ENCODE data around the gene B3GNT8.
A peak's percentile ranks its signal among the peaks of the same experiment; 100 is the strongest.

Gene B3GNT8

GRCh38 chr19:41403181-41403970 lies 23.8 kb downstream of the B3GNT8 start:
- Histone ChIP-seq H3K18ac (ENCODE audit: low read length) (no peak overlapping the region), H2BK5ac (ENCODE audit: low read length) (no peak overlapping the region), H3K4ac (ENCODE audit: low read depth, low read length) (no peak overlapping the region), H3K27me3 (ENCODE audit: insufficient read depth, low read length, poor library complexity) (no peaks in the 10 kb centered on the region), H2AK5ac (ENCODE audit: low read length) (no peak overlapping the region), H3K79me1 (ENCODE audit: low read length) (peaks cover 3% of the 10 kb centered on the region), H3K56ac (ENCODE audit: low read length) (no peak overlapping the region), H3K27ac (ENCODE audit: low read depth, low read length) (no peak overlapping the region), H3K4me2 (ENCODE audit: low read length) (no peak overlapping the region), H3K23ac (ENCODE audit: low read length) (no peak overlapping the region), H3K4me3 (ENCODE audit: low read length) (no peak overlapping the region), H3K9ac (ENCODE audit: low read length) (no peak overlapping the region), H2BK15ac (replicated peaks; ENCODE audit: low read depth) (no peak overlapping the region), H4K8ac (ENCODE audit: low read depth, low read length) (no peak overlapping the region), H4K5ac (ENCODE audit: low read length) (no peak overlapping the region), H3K36me3 (ENCODE audit: control insufficient read depth, insufficient read depth, low read length) (no peaks in the 10 kb centered on the region), H3K79me2 (ENCODE audit: control insufficient read depth, insufficient read depth, low read length) (peaks cover 3% of the 10 kb centered on the region), H2BK120ac (ENCODE audit: low read depth, low read length) (no peak overlapping the region), H3K4me1 (ENCODE audit: control insufficient read depth, low read depth, low read length) (peaks cover 5% of the 10 kb centered on the region)
- WGBS (ENCODE audit: extremely low coverage, insufficient coverage, low lambda C conversion rate), result no CpG with 5 or more reads among the region's 12 CpGs
- DNase-seq, result no peak

GRCh38 chr19:41402010-41402409 lies 25.2 kb downstream of the B3GNT8 start:
- Histone ChIP-seq H4K5ac (ENCODE audit: low read length) (no peak overlapping the region), H2AK5ac (ENCODE audit: low read length) (no peak overlapping the region), H2BK120ac (ENCODE audit: low read depth, low read length) (no peak overlapping the region), H3K4ac (ENCODE audit: low read depth, low read length) (no peak overlapping the region), H2BK5ac (ENCODE audit: low read length) (no peak overlapping the region), H3K27ac (ENCODE audit: low read depth, low read length) (no peak overlapping the region), H3K4me3 (ENCODE audit: low read length) (no peak overlapping the region), H3K79me2 (ENCODE audit: control insufficient read depth, insufficient read depth, low read length) (peaks cover 8% of the 10 kb centered on the region), H3K9ac (ENCODE audit: low read length) (no peak overlapping the region), H3K23ac (ENCODE audit: low read length) (no peak overlapping the region), H3K4me2 (ENCODE audit: low read length) (no peak overlapping the region), H3K56ac (ENCODE audit: low read length) (no peak overlapping the region), H3K79me1 (ENCODE audit: low read length) (peaks cover 7% of the 10 kb centered on the region), H3K36me3 (ENCODE audit: control insufficient read depth, insufficient read depth, low read length) (no peaks in the 10 kb centered on the region), H3K27me3 (ENCODE audit: insufficient read depth, low read length, poor library complexity) (no peaks in the 10 kb centered on the region), H3K18ac (ENCODE audit: low read length) (no peak overlapping the region), H2BK15ac (replicated peaks; ENCODE audit: low read depth) (no peak overlapping the region), H3K4me1 (ENCODE audit: control insufficient read depth, low read depth, low read length) (no peaks in the 10 kb centered on the region), H4K8ac (ENCODE audit: low read depth, low read length) (no peak overlapping the region)
- no peak for DNase-seq
- WGBS (ENCODE audit: extremely low coverage, insufficient coverage, low lambda C conversion rate), result no CpG with 5 or more reads among the region's 3 CpGs

DNA sequence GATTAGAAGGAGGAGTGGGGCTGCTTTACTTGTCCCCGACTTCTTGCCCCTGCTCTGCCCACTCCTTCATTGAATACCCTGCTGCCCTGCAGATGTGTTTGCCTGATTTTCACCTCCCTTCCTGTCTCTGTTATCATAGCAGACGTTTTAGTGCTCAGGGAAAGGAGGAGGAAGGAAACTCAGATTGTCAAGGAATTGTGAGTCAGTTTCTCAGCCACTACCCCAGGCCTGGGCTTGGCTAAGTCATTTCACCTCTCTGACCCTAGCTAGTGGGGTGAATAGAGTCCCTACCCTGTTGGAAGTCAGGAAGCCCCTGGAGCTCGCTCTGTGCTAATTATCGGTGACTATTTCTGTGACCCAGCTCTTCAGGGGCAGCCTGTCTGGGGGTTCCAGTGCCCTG lies 25.7 kb downstream of the B3GNT8 start:
- WGBS (ENCODE audit: extremely low coverage, insufficient coverage, low lambda C conversion rate), result no CpG with 5 or more reads among the region's 4 CpGs
- Histone ChIP-seq H2BK120ac (ENCODE audit: low read depth, low read length) (no peak overlapping the region), H3K36me3 (ENCODE audit: control insufficient read depth, insufficient read depth, low read length) (no peaks in the 10 kb centered on the region)

DNA sequence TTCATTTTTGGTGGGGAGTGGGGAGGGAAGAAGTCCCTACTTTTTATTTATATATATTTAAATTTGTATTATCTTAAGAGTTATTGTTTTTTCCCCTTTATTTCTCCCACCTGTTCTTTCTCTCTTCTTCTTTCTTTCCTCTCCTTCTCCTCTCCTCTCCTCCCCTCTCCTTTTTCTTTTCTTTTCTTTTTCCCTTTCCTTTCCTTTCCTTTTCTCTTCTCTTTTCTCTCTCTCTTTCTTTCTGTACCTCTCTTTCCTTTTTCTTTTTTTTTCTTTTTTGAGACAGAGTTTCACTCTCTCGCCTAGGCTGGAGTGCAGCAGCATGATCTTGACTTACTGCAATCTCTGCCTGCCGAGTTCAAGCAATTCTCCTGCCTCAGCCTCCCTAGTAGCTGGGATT lies 27.6 kb downstream of the B3GNT8 start:
- H3K4me3 ChIP-seq (ENCODE audit: low read length), result no peak overlapping the region
- no peak for DNase-seq
- peaks cover 15% of the 10 kb centered on the region for H3K79me1 ChIP-seq (ENCODE audit: low read length)
- H3K4me1 ChIP-seq (ENCODE audit: control insufficient read depth, low read depth, low read length), result no peaks in the 10 kb centered on the region
- no peak overlapping the region for H3K4ac ChIP-seq (ENCODE audit: low read depth, low read length)
- H4K5ac ChIP-seq (ENCODE audit: low read length), result no peak overlapping the region
- no peak overlapping the region for H4K8ac ChIP-seq (ENCODE audit: low read depth, low read length)
- H3K9ac ChIP-seq (ENCODE audit: low read length), result no peak overlapping the region
- no peak overlapping the region for H2BK15ac ChIP-seq (replicated peaks; ENCODE audit: low read depth)
- H2BK120ac ChIP-seq (ENCODE audit: low read depth, low read length), result no peak overlapping the region
- H3K18ac ChIP-seq (ENCODE audit: low read length), result no peak overlapping the region
- no peak overlapping the region for H3K27ac ChIP-seq (ENCODE audit: low read depth, low read length)
- H3K56ac ChIP-seq (ENCODE audit: low read length), result no peak overlapping the region
- H2BK5ac ChIP-seq (ENCODE audit: low read length), result no peak overlapping the region
- no peak overlapping the region for H3K23ac ChIP-seq (ENCODE audit: low read length)
- WGBS (ENCODE audit: extremely low coverage, insufficient coverage, low lambda C conversion rate), result no CpG with 5 or more reads among the region's 2 CpGs
- H2AK5ac ChIP-seq (ENCODE audit: low read length), result no peak overlapping the region
- peaks cover 19% of the 10 kb centered on the region for H3K79me2 ChIP-seq (ENCODE audit: control insufficient read depth, insufficient read depth, low read length)
- H3K27me3 ChIP-seq (ENCODE audit: insufficient read depth, low read length, poor library complexity), result no peaks in the 10 kb centered on the region
- no peak overlapping the region for H3K4me2 ChIP-seq (ENCODE audit: low read length)
- peaks cover 2% of the 10 kb centered on the region for H3K36me3 ChIP-seq (ENCODE audit: control insufficient read depth, insufficient read depth, low read length)

More for the DNA sequence above, 25.7 kb downstream of the B3GNT8 start:
- Histone ChIP-seq H3K18ac (ENCODE audit: low read length) (no peak overlapping the region), H4K8ac (ENCODE audit: low read depth, low read length) (no peak overlapping the region), H2BK15ac (replicated peaks; ENCODE audit: low read depth) (no peak overlapping the region), H4K5ac (ENCODE audit: low read length) (no peak overlapping the region), H3K79me2 (ENCODE audit: control insufficient read depth, insufficient read depth, low read length) (peaks cover 9% of the 10 kb centered on the region), H3K56ac (ENCODE audit: low read length) (no peak overlapping the region), H3K4me2 (ENCODE audit: low read length) (no peak overlapping the region), H3K23ac (ENCODE audit: low read length) (no peak overlapping the region), H3K27me3 (ENCODE audit: insufficient read depth, low read length, poor library complexity) (no peaks in the 10 kb centered on the region), H3K4me3 (ENCODE audit: low read length) (no peak overlapping the region), H2AK5ac (ENCODE audit: low read length) (no peak overlapping the region), H3K9ac (ENCODE audit: low read length) (no peak overlapping the region), H2BK5ac (ENCODE audit: low read length) (no peak overlapping the region), H3K4me1 (ENCODE audit: control insufficient read depth, low read depth, low read length) (no peaks in the 10 kb centered on the region), H3K79me1 (ENCODE audit: low read length) (peaks cover 9% of the 10 kb centered on the region), H3K27ac (ENCODE audit: low read depth, low read length) (no peak overlapping the region), H3K4ac (ENCODE audit: low read depth, low read length) (no peak overlapping the region)
- no peak for DNase-seq

GRCh38 chr19:41399091-41399490 lies 28.1 kb downstream of the B3GNT8 start:
- peaks cover 15% of the 10 kb centered on the region for H3K79me1 ChIP-seq (ENCODE audit: low read length)
- peaks cover 2% of the 10 kb centered on the region for H3K36me3 ChIP-seq (ENCODE audit: control insufficient read depth, insufficient read depth, low read length)
- DNase-seq, result no peak
- WGBS (ENCODE audit: extremely low coverage, insufficient coverage, low lambda C conversion rate), result no CpG with 5 or more reads among the region's 3 CpGs
- H2AK5ac ChIP-seq (ENCODE audit: low read length), result no peak overlapping the region
- no peak overlapping the region for H4K5ac ChIP-seq (ENCODE audit: low read length)
- H3K56ac ChIP-seq (ENCODE audit: low read length), result no peak overlapping the region
- no peaks in the 10 kb centered on the region for H3K27me3 ChIP-seq (ENCODE audit: insufficient read depth, low read length, poor library complexity)
- no peak overlapping the region for H3K18ac ChIP-seq (ENCODE audit: low read length)
- peaks cover 19% of the 10 kb centered on the region for H3K79me2 ChIP-seq (ENCODE audit: control insufficient read depth, insufficient read depth, low read length)
- no peak overlapping the region for H4K8ac ChIP-seq (ENCODE audit: low read depth, low read length)
- no peaks in the 10 kb centered on the region for H3K4me1 ChIP-seq (ENCODE audit: control insufficient read depth, low read depth, low read length)
- H3K4ac ChIP-seq (ENCODE audit: low read depth, low read length), result no peak overlapping the region
- no peak overlapping the region for H3K4me3 ChIP-seq (ENCODE audit: low read length)
- no peak overlapping the region for H2BK120ac ChIP-seq (ENCODE audit: low read depth, low read length)
- no peak overlapping the region for H3K27ac ChIP-seq (ENCODE audit: low read depth, low read length)
- no peak overlapping the region for H2BK5ac ChIP-seq (ENCODE audit: low read length)
- H2BK15ac ChIP-seq (replicated peaks; ENCODE audit: low read depth), result no peak overlapping the region
- no peak overlapping the region for H3K4me2 ChIP-seq (ENCODE audit: low read length)
- no peak overlapping the region for H3K9ac ChIP-seq (ENCODE audit: low read length)
- H3K23ac ChIP-seq (ENCODE audit: low read length), result no peak overlapping the region

GRCh38 chr19:41398598-41398997 lies 28.6 kb downstream of the B3GNT8 start:
- Histone ChIP-seq H3K4me2 (ENCODE audit: low read length) (peak overlapping the region; percentile 81), H3K79me2 (ENCODE audit: control insufficient read depth, insufficient read depth, low read length) (peaks cover 19% of the 10 kb centered on the region), H3K23ac (ENCODE audit: low read length) (no peak overlapping the region), H2AK5ac (ENCODE audit: low read length) (no peak overlapping the region), H3K56ac (ENCODE audit: low read length) (no peak overlapping the region), H3K18ac (ENCODE audit: low read length) (no peak overlapping the region), H3K36me3 (ENCODE audit: control insufficient read depth, insufficient read depth, low read length) (peaks cover 2% of the 10 kb centered on the region), H3K9ac (ENCODE audit: low read length) (peak overlapping the region; percentile 96), H2BK5ac (ENCODE audit: low read length) (no peak overlapping the region), H3K4ac (ENCODE audit: low read depth, low read length) (no peak overlapping the region), H2BK120ac (ENCODE audit: low read depth, low read length) (no peak overlapping the region), H3K4me3 (ENCODE audit: low read length) (no peak overlapping the region), H3K79me1 (ENCODE audit: low read length) (peaks cover 15% of the 10 kb centered on the region), H2BK15ac (replicated peaks; ENCODE audit: low read depth) (no peak overlapping the region), H3K27me3 (ENCODE audit: insufficient read depth, low read length, poor library complexity) (no peaks in the 10 kb centered on the region), H4K8ac (ENCODE audit: low read depth, low read length) (no peak overlapping the region), H3K4me1 (ENCODE audit: control insufficient read depth, low read depth, low read length) (no peaks in the 10 kb centered on the region), H3K27ac (ENCODE audit: low read depth, low read length) (no peak overlapping the region), H4K5ac (ENCODE audit: low read length) (no peak overlapping the region)
- no CpG with 5 or more reads among the region's 3 CpGs for WGBS (ENCODE audit: extremely low coverage, insufficient coverage, low lambda C conversion rate)
- no peak for DNase-seq

Data from mesendoderm (in vitro differentiated cells).